Activated gamma-delta T cell (primary cell): ENCODE results near the gene ARHGAP44.

Experiments used
- DNase-seq: peaks from one replicate; lab custom pipeline; 2025; lab: John Stamatoyannopoulos, UW

ARHGAP44 gene

DNA sequence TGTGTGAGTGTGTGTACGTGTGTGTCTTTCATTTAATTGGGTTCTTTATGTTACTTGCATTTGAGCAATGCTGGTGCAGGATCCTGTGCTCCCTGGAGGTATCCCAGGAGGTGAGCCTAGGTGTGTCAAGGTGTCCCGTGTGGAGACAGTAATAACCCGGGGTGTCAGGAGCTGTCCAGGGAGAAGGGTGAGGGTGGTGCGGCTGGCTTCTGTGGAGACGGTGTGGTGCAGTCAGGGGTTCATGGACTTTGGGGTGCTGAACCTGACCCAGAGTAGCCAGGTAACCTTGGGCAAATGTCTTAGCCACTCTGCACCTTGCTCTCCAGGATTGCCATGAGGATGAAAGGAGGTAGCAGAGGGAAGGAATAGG lies 235.9 kb downstream of the ARHGAP44 start:
- DNase-seq, result no peak

DNA sequence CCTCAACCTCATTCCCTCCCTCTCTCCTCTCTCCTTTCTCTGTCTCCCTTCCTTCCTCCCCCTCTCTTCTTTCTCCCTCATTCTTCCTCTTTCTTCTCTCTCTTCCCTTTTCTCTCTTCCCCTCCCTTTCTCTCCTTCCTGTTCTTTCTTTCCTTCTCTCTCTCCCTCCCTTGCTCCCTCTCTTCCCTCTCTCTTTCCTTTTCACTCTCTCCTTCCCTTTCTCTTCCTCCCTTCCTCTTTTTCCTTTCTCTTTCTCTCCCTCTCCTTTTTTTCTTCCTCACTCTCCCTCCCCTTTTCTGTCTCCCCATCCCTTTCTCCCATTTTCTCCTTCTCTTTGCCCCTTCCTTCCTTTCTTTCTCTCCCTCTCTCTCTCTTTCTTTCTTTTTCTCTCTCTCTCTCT lies 236.4 kb downstream of the ARHGAP44 start:
- DNase-seq, result no peak

DNA sequence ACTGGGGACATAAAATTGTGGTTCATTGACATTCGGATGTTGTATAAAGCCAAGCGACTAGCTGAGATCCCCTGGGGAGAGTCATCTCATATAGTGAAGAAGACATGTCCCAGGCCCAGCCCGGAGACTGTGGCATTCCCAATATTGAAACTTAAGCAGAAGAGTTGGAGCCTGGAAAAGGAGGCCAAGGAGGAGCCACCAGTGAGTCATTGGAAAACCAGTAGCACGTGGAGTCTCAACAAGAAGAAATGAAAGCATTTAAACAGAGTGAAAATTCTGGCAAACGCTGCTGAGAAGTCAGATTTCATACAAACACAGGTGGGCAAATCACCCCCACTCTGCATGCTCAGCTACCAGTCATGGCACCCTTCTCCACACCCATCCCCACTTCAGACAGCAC lies 237.9 kb downstream of the ARHGAP44 start:
- no peak for DNase-seq

DNA sequence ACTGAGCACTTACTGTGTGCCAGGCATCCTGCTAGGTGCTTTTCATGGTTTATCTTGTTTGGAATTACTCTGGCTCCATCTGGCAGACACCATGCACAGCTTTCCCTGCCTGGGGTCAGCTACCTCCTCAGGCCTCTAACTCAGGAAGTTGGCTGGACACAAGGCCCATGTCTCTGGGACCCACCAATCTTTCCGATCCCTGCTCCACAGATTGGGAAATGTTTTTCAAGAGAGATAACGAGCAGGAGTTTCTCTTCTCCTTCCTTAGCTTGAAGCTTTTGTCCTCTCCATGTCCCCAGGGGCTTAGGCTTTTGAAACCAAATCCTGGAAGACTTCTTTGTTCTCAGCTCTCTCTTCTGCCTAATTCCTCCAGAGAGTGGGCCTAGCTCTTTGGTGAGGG lies 240.0 kb downstream of the ARHGAP44 start:
- no peak for DNase-seq

DNA sequence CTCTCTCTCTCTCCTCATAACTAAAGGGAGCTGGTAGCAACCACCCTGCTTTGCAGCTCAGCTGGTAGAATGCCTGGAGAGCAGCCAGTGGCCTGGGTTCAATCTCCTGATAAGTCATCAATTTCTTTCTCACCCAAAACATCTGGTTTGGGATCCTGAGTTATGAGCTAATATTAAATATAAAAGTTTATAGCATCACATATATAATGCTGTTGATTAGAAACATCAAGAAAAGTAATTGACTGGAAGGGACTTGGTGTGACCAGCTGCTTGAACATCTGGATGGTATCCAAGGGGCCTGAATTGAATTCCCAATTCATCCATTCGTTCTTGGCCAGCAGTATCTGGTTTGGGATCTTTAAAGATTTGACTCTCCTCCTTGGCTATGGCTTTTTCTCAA lies 240.8 kb downstream of the ARHGAP44 start:
- no peak for DNase-seq

DNA sequence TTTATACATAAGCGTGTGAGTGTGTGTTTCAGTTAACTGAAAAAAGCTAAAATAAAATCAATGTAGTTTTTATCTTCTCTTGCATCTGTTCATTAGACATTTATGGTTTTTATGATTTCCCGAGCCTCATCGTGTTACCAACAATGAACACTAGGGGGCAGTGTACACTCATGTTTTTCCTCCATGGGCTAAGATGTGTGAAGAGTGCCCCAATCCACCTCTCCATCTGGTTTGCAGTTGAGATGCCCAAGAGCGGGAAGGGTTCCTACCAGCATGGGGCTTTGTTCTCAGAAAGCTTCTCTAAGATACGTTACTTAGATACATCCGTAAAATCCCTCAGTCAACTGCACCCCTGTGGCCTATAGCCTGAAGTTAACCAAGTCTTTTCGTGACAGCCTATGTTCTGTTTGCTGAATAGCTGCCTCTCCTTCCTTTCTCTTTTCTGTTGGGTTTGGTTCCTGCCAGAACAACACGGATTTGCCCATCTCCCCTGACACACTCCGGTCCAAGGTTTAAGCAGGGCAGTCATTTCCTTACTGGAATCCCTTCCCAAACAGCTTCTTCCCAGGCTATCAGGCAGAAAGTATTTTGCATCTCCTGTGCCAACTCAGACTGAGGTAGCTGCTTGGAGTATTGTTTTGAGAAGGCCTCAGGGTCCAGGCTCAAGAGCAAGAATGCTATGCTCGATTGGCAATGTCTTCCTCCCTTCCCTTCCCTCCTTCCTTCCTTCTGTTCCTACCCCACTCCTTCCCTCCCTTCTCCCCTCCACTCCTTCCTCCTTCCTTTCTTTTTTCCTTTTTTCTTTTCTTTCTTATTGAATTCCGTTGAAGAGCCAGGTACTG lies 241.4 kb downstream of the ARHGAP44 start:
- no peak for DNase-seq

DNA sequence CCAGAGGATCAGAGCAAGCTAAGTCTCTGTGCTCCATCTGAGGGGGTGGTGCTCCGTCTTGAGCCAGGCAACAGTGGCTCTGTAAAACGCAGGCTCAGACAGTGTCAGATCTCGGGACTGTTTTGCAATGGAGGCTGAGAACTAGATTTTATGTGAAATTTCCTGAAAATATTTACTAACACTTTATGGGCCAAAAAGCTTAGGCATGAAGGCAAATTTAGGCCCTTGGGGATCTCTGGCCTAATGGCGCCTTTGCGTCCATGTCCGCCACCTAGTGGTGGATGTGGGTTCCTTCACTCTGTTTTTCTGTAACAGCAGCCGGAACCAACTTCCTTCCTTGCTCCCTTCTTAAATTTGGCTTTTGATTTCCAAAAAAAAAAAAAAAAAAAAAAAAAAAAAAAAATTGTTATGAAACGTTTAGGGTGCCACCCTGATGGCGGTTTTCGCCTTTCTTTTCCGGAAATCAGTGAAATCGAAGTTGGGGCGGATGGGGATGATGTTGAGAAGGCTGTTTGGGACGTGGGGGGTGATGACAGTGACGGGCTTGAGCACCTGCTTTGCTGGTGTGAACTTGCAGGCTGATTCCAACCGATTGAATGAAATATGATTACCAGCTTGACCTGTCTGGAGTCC lies 242.5 kb downstream of the ARHGAP44 start:
- DNase-seq, result no peak

DNA sequence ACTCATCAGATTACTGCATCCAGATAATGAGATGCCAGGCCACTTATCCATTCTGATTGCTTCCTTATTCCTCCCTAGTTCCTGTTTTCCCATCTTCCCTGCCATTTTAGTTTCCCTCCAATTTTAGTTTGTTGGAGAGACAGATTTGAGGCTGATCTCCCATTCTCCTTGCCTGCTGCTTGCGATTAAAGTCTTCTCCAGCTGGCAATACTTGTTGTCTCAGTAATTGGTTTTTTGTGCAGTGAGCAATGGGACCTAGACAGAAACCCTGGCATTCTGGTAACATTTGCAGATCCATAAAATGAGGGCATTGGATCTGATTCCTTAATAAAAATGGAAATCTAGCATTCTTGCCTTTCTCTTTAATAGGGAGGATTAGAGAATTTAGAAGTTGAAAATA lies 246.1 kb downstream of the ARHGAP44 start:
- DNase-seq, result no peak

DNA sequence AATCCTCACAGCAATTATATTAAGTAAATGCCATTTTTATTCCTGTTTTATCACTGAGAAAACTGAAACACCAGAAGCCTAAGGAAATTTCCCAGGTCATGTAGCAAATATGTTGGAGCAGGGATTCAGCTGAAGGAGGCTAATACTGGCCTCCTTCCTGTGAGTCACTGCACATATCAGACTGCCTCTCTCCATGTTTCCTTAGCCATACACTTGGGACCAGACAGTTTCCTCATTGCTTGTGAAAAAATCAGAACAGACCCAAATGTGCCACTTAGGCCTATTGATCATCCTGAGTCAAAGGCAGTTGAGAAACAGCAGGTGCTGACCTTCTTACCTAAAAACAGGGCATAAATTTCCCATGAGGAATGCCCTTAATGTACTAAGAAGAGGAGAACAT lies 247.5 kb downstream of the ARHGAP44 start:
- DNase-seq, result no peak

DNA sequence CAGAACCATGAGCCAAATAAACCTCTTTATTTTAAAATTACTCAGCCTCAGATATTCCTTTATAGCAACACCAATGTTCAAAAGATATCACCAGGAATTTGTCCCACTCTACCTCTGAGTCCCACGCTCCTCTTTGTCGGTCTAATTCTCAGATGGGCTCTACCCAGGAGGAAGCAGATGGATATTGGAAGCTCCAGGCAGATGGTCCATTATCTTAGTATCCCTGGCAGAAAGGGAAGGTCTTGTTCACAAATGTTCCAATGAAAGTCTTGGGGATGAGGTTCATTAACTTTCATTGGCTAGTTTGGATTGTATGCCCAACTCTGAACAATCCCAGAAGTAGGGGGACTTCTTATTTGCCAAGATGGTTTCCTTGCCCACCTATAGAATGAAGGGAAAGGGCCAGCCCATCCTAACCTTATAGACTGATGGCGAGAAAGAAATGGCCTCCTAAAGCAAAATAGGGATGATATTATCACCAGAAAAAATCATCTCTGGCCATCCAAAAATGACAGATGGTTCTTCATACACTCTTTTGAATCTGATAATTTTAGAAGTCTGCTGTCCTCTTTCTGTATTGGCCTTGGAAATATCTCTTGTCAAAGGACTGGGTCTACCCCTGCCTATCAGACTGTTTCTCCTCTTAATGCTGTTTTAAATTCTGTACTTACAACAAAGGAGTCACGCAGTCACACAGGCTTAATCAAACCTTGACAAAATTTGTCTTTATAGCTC lies 249.8 kb downstream of the ARHGAP44 start:
- no peak for DNase-seq
